ENCODE data around the gene ADAT3. TPM values are rescaled to one million over a fixed set of nuclear protein-coding genes. Genes with fewer than 3 reads are reported as not detected.

ADAT3 gene
- total RNA-seq, 1 donor from 2014 or later: 18.4 TPM

- peak overlapping the region; percentile 66 to 81 for H3K27ac ChIP-seq
- H3K9me3 ChIP-seq: no peaks in the 10 kb centered on the region
- intact Hi-C loops (cut with DNase I): loop anchor here (1.0 to 10.0 kb wide), 3 partner anchors 20 to 110 kb away; partner anchors contain the start of genes ABHD17A and BTBD2
- H3K4me3 ChIP-seq: peak overlapping the region in 1 of 2 donors; percentile 73
- no peak for DNase-seq (ENCODE audit: low spot score in 2 of 2)
- no peak for TF ChIP-seq CTCF (IDR thresholded peaks at IDR 0.05)
- no peaks in the 10 kb centered on the region for H3K36me3 ChIP-seq
- peaks cover 8 to 13% of the 10 kb centered on the region in 2 donors for H3K4me1 ChIP-seq
- no peaks in the 10 kb centered on the region for H3K27me3 ChIP-seq
Measured at GRCh38 chr19:1904860-1905109, 414 bp upstream of the ADAT3 start.

- no peaks in the 10 kb centered on the region for H3K9me3 ChIP-seq
- no peak for TF ChIP-seq CTCF (IDR thresholded peaks at IDR 0.05)
- H3K36me3 ChIP-seq: no peaks in the 10 kb centered on the region
- no peaks in the 10 kb centered on the region for H3K27me3 ChIP-seq
- H3K4me3 ChIP-seq: peak overlapping the region; percentile 73 to 82
- DNase-seq (ENCODE audit: low spot score in 2 of 2): no peak
- H3K27ac ChIP-seq: peak overlapping the region; percentile 74 to 81
- H3K4me1 ChIP-seq: peaks cover 8 to 13% of the 10 kb centered on the region in 2 donors
- intact Hi-C loops (cut with DNase I): loop anchor here (1.0 to 10.0 kb wide), 3 partner anchors 21 to 109 kb away; partner anchors contain the start of genes ABHD17A and BTBD2
Measured at GRCh38 chr19:1905863-1906375, 720 bp downstream of the ADAT3 start.

- H3K4me1 ChIP-seq: peaks cover 8 to 13% of the 10 kb centered on the region in 2 donors
- H3K36me3 ChIP-seq: peaks cover 3 to 4% of the 10 kb centered on the region in 2 donors
- intact Hi-C loops (cut with DNase I): loop anchor here (10.0 kb wide), 1 partner anchor 108 kb away; the partner anchor contains the start of gene BTBD2
- DNase-seq (ENCODE audit: low spot score in 2 of 2): no peak
- TF ChIP-seq CTCF (IDR thresholded peaks at IDR 0.05): no peak
- no peaks in the 10 kb centered on the region for H3K9me3 ChIP-seq
- no peak overlapping the region for H3K27ac ChIP-seq
- no peak overlapping the region for H3K4me3 ChIP-seq
- no peaks in the 10 kb centered on the region for H3K27me3 ChIP-seq
Measured at GRCh38 chr19:1906985-1907562, 1.9 kb downstream of the ADAT3 start.

GRCh38 chr19:1907563-1908363 is 2.6 kb downstream of the ADAT3 start:
- TF ChIP-seq CTCF (IDR thresholded peaks at IDR 0.05): no peak
- Histone ChIP-seq H3K36me3 (peaks cover 10 to 11% of the 10 kb centered on the region in 2 donors), H3K4me3 (no peak overlapping the region), H3K9me3 (no peaks in the 10 kb centered on the region), H3K27ac (no peak overlapping the region), H3K27me3 (no peaks in the 10 kb centered on the region), H3K4me1 (peaks cover 8 to 13% of the 10 kb centered on the region in 2 donors)
- intact Hi-C loops (cut with DNase I): loop anchor here (10.0 kb wide), 1 partner anchor 107 kb away; the partner anchor contains the start of gene BTBD2
- DNase-seq (ENCODE audit: low spot score in 2 of 2): no peak

- H3K9me3 ChIP-seq: no peaks in the 10 kb centered on the region
- H3K4me3 ChIP-seq: no peak overlapping the region
- peaks cover 15 to 16% of the 10 kb centered on the region in 2 donors for H3K36me3 ChIP-seq
- H3K27ac ChIP-seq: no peak overlapping the region
- peaks cover 8 to 13% of the 10 kb centered on the region in 2 donors for H3K4me1 ChIP-seq
- intact Hi-C loops (cut with DNase I): loop anchor here (10.0 kb wide), 1 partner anchor 106 kb away; the partner anchor contains the start of gene BTBD2
- H3K27me3 ChIP-seq: no peaks in the 10 kb centered on the region
- no peak for DNase-seq (ENCODE audit: low spot score in 2 of 2)
- TF ChIP-seq CTCF (IDR thresholded peaks at IDR 0.05): no peak
Measured at GRCh38 chr19:1908364-1908678, 3.1 kb downstream of the ADAT3 start.

Measured in ascending aorta (tissue), 2 donors.